Activated CD4-positive, alpha-beta T cell treated with anti-CD3 and anti-CD28 coated beads, Interleukin-10, Interleukin-2, amounts not matched to agents 100 ng/mL and 50 ng/mL, durations not matched to agents 16 hours and 8 hours (primary cell): Measurements from ENCODE around the gene VAV2.
A peak's percentile ranks its signal among the peaks of the same experiment; 100 is the strongest.
"Not testable (repeated sequence)": the region's sequence is repeated elsewhere in the genome, so short reads cannot be mapped to it uniquely, and the experiment has no call there.

Experiments used
- DNase-seq: peaks from one replicate; pipeline ENCODE4 v3.0.0-alpha.2; 2020

The VAV2 gene

DNA sequence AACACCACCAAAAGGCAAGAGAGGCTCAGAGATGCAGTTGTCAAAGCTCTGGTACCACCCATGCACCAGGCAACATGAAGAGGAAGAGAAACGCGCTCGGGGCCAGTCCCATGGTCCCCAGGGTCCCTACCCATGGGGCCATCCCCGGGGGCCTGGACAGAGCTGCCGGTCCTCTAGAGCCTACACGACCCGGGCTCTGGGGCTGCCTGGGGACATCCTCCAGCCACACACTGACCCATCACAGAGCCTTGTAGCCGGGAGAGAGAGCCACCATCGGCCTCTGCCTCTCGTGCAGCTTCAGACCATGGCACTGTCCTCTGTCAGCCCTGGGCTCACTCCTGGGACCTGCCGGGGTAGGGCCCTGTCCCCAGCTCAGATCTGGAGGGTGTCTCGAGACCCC is 23.7 kb downstream of the VAV2 start:
- DNase-seq: no peak

DNA sequence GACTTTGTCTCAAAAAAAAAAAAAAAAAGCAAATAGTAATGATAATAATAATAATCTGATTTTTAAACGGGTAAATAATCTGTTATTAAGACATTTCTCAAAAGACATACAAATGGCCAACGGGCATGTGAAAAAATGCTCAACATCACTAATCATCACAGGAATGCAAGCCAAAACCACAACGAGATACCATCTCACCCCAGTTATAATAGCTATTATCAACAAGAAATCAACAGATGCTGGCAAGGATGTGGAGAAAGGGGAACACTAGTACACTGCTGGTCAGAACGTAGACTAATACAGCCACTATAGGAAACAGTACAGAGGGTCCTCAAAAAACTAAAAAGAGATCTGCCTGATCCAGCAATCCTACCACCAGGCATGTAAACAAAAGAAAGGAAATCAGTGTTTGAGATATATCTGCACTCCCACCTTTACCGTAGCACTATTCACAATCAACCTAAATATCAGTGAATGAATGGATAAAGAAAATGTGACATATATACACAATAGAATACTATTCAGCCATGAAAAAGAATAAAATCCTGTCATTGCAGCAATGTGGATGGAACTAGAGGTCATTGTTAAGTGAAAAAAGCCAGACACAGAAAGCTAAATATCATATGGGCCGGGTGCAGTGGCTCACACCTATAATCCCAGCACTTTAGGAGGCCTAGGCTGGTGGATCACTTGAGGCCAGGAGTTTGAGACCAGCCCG is 24.9 kb downstream of the VAV2 start:
- no peak for DNase-seq

DNA sequence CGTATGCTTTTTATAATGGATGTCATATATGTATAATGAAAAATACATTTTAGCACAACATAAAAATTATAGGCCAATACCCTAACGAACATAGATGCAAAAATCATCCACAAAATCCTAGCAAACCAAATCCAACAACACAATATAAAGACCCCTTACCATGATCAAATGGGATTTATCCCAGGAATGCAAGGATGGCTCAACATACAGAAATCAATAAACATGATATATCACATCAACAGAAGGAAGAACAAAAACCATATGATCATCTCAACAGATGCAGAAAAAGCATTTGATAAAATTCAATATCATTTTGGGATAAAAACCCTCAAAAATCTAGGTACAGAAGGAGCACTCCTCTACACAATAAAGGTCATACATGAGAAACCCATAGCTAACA is 27.7 kb downstream of the VAV2 start:
- DNase-seq: no peak

DNA sequence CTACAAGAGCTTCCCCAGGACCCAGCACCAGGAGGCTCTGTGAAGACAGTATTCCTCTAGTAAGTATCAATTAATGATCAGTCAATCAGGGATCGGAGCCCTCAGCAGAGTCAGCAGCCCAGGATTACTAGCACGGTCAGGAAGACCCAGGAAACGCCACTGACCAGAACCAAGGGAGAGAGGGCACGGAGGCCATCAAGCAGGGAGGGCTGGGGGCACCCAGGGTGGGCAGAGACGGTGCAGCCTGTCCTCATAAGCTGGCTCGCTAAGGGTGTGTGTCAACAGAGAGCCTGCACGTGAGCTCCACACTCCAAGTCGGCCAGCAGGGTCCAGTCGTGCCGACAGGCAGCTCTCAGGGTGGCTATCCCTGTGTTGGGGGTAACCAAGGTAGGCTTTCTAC is 29.0 kb downstream of the VAV2 start:
- no peak for DNase-seq

DNA sequence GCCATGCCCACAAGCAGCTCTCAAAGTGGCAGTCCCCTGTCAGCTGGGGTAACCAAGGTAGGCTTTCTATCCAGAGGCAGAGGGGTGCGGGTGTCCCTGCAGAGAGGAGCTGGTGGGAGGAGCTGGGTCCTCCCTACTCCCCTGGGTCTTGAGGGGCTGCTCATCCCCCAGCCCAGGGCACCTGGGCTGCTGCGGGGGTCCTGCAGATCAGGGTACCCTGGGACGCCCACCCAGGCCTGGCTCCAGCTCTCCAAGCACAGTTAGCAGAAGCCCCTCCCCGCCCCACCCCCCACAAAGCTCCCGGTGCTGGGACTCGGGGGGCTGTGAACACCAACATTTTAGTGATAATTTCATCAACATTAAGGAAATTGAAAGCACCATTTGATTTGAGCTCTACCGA is 29.8 kb downstream of the VAV2 start:
- no peak for DNase-seq

DNA sequence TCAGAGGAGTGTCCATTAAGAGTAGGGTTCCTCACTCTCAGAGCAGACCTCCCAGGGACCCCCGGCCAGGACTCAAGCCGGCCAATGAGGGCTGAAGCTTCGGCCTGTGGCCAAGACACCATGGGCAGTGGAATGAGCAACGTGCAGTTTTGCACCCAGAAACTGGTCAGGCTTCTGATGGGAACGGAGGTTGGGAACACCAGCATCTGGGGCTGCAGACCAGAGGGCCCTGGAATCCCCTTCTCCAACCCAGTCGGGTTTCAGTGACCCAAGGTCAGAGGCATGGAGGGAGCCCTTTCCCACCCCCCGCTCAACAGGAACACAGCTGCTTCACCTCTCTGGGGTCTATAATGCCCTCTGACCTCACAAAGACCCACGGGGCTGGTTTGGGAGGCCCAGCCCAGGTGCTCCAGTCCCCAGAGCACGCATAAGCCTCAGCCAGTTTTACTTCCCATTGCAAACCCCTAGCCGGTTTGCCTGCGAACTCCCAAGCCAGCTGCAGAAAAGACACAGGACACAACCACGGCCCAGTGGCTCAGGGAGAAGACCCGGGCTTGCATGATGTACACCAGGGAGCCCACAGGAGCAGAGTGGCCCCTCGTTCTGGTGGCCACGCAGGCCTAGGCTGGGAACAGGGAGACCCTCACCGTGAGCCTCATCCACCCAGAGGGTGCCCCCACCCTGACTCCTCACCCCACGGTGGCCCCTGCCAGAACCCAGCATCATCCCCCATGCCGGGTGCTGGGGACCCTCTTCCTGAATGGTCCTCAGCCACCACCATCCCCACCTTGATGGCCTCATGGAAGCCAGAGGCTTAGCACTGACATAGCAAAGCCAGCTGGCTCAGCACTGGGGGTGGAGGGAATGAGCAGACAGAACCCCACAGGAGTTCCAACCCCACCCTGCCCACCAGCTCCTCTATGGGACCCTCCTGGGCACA is 30.6 kb downstream of the VAV2 start:
- no peak for DNase-seq

DNA sequence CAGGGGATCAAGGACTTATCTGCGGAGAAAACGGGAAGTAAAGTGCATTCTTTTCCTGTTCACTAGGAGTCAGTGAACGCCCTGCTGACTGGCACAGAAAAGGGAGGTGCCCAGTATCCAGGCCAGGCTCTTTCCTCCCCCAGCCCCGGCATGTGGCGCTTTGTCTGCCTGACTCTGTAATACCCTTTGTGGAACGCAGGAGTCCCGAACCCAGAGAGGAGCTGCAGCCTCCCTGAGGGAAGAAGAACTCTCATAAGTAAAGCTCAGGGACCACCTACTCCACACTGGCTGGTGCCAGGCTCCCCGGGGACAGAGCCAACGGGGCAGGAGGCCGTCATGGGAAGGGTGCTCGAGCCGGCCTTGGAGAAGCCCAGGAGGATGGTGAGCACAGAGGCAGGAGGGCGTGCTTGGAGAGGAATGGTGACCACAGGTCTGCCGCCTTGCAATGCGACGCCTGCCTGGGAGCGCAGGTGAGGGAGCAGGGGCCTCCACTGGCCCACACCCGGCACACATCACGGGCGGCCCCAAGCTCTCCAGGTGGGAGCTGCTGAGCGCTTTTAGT is 31.5 kb downstream of the VAV2 start:
- no peak for DNase-seq

DNA sequence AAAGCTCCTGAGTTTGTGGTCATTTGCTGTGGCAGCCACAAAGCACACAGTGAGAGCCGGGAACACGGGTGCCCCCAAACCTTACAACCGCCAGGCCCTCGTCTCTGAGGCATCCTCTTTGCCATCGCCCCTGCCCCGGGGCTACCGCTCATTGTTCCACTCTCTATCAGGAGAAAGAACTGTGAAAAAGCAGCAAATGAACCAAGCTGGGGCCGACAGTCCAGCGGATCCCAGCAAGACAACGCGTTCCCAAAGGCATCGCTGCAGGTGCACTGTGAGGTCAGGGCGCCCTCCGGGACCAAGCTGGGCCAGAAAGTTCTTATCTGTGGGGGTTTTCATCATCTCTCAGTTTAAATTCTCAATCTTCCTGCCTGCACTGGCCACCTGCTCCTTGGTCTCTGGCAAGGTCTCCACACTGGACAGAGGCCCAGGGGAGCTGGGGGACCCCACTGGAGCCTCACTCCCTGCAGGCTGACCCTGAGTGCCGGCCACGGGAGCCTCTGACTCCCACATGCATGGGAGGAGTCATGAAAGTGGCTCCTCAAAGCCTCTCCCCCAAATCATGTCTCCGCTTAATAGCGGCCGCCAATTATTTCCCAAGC is 32.1 kb downstream of the VAV2 start:
- DNase-seq: no peak

DNA sequence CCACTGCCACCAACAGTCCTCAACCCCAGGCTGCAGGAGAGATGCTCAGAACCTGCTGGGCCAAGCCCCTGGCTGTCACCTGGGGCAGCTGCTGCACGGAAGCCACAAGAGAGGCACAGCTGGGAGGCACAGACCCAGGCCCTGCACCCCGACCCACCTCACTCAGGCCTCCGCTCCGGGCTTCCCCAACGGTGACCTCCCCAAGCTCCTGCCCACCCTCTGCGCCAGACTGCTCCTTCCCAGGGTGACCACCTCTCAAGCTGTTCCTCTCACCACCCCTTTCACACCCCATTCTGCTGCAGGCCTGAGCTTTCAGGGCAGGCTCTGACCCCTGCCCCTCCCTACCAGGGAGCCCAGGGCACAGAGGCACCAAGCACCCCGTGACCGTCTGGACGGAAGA is 33.0 kb downstream of the VAV2 start:
- DNase-seq: no peak

DNA sequence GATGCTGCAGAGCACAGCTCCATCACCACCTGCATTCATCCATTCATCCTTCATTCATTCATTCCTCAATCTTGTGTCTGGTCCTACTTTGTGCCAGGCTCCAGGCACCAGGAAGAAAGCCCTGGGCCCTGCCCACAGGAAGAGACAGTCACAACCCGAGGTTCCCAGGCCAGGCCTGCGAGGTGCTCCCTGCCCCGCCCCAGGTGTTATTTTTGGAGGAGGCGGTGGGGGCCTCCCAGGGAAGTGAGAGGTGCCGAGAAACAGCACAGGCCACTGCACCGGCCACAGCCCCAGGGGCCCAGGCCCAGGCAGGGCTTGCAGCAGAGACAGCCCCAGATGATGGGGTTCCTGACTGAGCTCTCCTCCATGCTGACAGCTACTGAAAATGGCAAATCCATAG is 33.4 kb downstream of the VAV2 start:
- no peak for DNase-seq

DNA sequence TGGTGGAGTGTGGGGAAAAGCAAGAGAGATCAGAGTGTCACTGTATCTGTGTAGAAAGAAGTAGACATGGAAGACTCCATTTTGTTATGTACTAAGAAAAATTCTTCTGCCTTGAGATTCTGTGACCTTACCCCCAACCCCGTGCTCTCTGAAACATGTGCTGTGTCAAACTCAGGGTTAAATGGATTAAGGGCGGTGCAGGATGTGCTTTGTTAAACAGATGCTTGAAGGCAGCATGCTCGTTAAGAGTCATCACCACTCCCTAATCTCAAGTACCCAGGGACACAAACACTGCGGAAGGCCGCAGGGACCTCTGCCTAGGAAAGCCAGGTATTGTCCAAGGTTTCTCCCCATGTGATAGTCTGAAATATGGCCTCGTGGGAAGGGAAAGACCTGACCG is 34.4 kb downstream of the VAV2 start:
- not testable (repeated sequence) for DNase-seq

DNA sequence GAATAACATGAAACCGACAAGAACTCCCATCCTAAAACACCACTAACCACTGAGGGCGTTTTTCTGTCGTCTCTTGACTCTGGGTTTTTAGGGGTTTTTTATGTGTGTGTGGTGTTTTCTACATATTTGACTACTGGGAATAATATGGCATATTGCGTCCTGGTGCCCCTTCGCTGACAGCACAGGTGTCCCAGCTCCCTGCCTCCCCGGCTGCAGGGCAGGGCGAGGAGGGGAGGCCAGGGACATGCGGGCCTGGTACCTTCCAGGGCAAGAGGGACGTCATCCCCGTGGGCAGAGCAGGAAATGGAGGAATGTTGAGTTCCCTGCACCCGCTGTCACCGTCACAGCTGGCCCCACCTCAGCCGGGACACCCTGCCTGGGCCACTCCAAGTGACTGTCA is 34.8 kb downstream of the VAV2 start:
- DNase-seq: no peak

DNA sequence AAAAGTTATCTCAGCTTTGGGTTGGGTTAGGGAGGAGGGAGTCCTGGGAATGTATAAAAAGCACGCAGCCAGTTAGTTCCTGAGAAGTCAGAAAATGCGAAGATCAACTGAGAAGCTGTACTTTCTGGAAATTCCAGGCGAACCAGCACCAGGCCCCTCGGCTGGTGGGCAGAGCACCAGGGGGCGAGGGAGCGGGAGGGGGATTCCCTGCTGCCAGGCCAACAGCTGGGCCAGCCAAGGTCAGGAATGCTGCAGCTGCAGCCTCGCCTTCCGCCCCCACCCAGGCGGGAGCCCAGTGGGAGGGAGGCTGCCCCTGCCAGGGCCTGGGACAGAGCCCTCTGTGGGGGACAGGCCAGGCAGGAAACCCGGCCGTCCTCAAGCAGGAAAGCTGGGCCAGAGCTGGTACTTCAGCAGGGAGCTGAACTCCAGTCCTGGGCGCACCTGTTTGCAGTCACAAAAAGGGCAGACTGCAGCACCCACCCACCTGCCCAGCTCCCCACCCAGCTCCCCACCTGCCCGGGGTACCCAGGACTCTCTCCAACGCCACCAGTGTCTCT is 35.5 kb downstream of the VAV2 start:
- no peak for DNase-seq

DNA sequence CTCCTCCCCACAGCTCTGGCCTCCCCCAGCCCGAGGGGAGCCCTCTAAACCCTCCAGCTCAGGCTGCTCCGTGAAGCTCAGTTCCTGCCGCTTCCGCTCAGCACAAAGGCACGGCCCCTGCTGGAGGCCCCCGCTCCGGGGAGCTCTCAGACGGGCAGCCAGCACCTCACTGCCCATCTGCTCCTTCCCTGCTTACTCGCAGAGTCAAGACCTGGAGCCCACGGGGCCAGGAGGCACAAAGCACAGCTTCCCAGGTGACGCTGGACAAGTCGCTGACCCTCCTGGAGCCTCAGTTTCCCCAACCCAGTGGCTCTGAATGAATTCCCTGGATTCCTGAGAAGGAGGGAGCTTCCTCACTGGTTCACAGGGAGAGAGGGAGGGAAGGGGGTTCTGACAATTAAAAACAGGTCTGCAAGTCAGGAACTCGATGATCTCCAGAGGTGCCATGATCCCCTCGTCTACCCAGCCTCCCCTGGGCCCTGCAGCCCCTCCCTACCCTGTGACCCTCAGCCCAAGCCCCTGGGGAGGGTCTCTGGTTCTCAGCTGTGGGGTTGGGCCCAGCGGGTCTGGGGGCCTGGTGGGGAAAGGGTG is 36.2 kb downstream of the VAV2 start:
- peak; percentile 24 for DNase-seq

DNA sequence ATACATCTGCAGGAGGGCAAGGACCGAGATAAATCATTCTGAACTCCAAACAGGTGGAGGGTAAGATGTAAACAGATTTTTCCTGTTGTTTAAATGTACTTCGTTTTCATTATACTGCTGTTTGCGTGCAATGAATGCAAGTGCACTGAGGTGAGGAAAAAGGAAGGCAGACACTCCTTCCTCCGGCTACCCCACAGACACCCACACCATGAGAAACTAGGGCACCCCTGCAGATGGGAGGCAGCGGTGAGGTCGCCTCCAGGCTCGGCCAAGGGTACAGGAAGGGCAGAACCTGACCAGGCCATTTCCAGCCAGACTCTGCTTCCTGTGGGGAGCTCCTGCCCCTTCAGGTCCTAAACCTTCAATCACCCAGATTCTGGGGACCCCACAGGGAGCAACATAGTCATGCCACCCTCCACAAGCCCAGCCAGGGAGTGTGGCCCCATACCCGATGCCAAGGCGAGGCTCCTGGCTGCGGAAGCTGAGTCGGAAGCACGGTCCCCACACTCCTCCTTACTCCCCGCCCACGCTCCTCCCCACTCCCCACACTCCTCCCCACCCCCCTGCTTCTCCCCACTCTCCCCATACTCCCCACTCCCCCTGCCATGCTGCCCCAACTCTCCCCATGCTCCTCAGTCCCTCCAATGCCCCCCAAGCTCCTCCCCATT is 37.1 kb downstream of the VAV2 start:
- DNase-seq: peak; percentile 11

DNA sequence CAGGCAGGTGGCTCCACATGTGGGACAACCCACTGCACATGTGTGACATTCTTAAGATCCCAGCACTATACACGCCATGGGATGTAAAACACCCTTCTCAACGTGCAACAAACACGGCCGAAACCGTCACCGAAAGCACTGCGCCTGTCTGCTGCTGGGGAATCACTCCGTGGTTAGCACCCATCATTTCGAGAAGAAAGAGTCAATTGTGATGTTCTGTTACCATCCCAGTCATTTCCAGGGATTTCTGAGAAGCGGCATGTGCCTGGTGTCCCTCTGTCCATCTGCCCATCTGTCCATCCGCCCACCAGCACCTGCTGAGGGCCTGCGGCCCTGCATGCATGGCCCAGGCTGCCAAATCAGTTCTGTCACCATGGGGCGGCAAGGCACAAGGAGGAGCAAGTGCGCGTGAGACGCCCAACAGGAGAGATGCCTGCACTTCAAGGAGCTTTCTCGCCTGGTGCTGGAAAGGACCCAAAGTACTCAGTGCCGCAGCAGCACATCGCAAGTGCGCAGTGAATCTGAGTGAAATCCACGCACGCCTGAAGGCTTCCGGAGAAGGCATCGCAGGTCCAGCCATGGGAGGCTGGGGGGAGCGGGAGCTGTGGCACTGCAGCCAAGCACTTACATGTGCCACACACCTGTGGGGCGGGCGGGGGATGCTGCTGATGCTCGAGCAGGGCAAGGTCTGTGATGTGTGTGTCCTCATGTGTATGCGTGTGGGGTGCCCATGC is 38.0 kb downstream of the VAV2 start:
- DNase-seq: peak; percentile 8

DNA sequence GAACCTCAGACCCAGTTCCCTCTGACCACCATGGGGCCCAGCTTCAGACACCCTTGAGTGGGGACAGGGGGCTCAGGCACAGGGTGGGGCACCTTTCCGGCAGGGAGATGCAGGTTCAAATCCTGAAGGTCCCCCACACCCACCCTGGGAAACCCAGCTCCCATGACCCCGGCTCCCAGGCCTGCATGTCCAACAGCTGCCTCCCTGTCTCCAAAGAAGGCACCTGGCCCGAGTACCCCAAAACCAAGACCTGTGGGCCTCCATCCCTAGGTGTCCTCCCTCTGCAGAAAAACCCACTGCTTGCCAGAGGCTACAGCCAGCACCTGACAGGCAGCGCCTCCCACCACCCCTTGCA is 38.5 kb downstream of the VAV2 start:
- DNase-seq: no peak

DNA sequence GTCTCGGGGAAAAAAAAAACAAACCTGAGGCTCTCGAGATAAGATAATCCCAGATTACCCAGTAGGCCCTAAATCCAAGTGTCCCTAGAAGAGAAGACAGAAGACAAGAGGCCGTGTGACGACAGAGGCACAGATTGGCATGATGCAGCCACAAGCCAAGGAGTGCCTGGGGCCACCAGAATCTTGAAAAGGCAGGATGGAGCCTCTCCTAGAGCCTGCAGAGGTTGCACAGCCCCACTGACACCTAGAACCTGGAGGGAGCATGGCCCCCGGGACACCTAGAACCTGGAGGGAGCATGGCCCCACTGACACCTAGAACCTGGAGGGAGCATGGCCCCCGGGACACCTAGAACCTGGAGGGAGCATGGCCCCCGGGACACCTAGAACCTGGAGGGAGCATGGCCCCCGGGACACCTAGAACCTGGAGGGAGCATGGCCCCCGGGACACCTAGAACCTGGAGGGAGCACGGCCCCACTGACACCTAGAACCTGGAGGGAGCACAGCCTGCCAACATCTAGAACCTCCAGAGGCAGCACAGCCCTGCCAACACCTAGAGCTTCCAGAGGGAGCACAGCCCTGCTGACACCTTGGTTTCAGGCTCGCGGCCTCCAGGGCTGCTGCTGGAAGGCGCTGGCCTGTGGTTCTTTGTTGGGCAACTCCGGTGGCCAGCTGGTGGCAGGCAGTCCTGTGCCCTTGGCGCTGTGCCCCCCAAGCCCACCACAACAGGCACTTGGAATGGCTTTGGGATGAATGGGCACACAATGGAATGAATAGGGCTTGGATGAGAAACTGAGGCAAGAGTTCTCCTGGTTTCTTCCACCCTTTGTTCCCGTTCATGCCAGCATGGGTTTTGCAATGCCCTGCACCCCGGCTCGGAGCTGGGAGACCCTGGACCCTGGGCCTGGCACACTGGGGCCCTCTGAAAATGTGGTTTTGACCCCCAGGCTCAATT is 39.2 kb downstream of the VAV2 start:
- no peak for DNase-seq

DNA sequence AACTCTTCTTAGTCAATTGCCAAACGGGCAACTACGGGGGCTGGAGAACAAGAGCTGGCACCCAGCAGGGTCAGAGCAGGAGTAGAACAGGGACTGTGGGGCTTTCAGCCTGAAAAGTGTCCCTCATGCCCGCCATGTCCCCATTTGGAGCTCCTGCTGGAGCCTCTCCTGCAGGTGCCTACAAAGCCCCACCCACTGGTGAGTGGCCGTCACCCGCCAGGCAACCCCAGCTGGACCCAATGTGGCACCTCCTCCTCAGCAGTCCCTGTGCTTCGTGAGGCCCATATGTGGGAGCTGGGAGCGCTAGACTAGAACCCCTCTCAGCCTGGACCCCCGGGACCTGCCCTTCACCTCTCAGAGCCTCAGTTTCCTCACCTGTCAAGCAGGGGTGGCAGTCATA is 40.9 kb downstream of the VAV2 start:
- no peak for DNase-seq

DNA sequence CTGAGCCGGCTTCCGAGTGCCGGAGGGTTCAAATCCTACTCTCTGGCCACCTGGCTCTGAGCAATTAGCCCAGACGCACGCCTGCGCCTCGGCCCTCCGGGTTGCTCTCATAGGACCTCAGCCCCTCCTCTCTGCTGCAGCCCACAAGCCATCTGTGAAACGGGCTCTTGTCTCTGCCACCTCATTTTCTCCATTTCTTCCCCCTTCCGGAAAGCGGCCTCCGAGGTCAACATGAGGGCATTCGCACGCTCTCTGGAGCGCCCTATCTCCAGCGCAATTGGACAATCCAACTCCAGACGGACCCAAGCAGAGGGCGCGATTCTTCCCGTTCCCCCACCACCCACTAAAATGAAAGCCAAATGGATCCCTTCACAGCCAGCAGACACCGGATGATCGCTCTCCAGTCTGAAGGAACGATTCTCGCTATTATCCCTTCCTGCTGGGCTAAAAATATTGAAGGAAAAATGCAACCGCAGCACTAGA is 41.5 kb downstream of the VAV2 start:
- DNase-seq: no peak
